Activated T-helper 1 cell treated with Interleukin-2 at 50 U/mL for 16 hours (primary cell): Measurements from ENCODE around the gene NRXN3.

Experiments used
- DNase-seq: peaks from one replicate; pipeline ENCODE4 v3.0.0-alpha.2; 2020; ENCODE audit warnings: low read depth

NRXN3 gene

DNA sequence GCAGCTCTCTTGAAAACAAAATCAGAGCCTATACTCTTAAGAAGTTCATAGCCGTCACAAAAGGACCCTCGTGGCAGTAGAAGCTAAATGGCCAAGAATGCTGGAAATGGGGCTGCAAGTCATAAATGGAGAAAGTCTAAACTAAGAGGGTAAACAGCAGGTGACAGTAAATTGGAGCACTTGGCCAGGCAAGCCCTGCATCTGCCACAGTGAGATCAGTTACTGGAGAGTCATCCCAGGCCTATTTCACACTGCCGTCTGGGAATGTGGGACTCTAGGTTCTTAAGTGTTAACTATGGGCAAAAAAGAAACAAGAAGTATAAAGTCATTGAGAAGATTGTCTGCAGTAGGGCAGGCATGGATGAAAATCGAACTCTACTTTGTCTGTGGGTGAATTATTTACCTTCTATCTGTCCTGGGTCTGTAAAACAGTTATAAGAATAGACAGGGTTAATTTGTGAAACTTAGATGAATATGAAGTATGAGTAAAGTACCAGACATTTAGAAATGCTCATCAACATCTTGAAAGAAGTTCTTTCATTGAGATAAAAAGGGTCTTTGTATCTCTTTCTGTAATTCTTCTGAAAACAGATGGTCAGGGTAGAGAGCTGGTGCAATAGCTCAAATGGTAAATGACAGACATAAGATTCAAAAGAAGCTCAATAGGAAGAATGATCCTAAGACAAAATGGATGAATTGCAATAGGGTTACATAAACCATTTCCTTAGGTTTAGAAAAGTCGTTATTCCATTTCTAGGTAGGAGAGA lies 1248.7 kb downstream of the NRXN3 start:
- no peak for DNase-seq

DNA sequence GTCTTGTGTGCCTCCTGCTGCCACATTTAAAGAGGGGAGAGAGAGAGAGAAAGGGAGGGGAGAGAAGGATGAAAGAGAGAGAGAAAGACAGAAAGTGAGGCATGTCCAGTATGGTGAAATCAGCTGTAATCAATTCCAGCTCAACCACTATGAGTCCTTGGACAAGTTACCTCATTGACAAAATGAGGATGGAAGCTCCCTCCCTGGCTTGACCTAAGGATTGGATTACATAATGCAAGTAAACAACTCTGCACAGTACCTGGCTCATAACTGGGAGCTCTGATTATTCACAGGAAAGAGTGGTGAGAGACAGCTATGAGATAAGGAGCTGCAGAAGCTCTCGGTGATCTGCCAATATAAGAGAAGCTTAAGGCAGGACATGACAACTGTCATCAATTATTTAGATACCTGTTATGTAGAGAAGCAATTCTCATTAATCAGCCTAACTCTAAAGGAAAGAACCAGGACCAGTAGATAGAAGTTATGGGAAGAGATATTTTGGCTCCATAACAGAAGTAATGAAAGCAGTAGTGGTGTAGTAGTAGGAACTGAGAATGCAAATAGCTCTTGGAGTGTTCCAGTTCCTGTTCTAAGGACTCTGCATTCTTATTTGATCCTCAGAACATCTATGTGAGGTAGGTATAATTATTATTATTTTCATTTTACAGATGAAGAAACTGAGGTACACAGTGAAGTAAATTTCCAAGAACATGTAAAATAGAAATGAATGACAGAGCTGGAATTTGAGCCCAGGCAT lies 1249.6 kb downstream of the NRXN3 start:
- DNase-seq, result no peak

DNA sequence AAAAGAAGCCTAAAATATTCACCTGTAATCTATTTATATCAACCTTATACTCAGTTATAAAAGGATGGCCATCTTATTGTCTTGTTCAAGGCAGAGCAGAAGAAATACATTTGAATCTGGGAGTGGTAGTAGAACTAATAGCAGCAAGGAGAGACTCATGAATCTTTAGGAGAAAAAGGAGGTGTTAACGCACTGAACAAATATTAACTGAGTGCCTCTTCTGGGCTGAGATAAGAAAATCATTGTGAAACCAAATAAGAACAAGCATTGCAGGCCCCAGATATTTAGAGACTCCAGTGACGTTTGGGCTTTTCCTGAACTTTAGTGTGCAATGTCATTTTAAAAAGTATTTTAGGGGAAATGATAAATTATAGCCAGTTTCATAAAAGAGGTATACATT lies 1250.6 kb downstream of the NRXN3 start:
- no peak for DNase-seq

DNA sequence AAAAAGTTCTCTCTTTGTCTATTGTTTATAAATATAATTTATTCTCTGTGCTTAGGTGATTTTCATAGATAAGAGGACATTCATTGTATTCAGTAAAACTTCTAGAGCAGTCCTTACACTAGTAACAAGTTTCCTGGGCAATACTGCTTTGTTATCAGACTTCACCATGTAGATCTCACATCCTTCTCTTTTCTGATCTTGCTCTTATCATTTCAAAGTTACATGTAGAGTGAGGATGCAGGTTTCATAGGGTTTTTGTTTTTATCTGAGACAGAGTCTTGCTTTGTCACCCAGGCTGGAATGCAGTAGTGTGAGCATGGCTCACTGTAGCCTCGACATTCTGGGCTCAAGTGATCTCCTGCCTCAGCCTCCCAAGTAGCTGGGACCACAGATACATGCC lies 1251.6 kb downstream of the NRXN3 start:
- DNase-seq, result no peak

DNA sequence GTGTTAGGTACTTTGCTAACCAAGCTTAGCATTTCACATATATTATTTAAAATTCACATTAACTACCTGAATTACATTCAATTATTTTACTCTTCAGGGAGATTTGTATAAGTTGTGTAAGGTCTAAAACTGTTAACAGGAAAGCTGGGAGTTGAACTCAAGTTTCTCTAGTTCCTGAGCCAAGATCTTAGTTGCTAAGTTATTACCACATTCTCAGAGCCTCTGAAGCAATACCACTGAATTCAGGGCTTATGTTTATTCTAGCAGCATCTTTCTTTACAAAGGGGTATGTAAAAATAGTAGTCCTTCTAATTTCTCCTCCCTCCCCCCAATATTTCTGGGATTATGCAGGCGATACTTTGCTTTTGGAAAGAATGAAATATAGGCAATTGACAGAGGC lies 1254.3 kb downstream of the NRXN3 start:
- DNase-seq, result no peak

DNA sequence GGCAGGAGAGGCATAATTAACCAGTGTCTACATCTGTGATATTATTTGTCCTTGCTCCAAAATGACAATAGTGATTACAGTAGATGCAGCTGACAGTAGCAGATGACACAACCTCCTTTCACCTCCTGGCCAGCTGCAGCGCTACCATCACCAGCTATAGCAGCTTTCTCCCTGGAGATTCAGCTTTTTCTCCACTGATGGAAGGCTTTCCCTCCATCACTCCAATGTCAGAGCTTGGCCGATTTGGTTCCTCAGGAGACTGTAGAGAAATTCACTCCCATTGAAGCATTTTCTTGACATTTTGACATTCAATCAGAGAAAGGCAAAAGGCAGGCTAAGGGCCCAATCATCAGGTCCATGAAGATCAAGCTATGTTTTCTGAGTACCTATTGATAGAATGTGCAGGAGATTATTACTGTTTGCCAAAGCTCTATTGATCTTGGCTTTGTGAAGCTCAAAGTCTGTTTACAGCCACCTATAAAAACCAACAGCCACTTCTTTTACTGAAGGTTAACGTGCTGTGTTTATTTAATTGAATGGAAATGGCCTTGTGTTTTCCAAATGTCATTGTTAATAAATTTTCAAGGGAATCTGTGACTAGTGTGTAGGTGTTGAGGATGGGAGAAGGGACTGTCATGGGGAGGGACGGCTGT lies 1256.1 kb downstream of the NRXN3 start:
- DNase-seq, result no peak

DNA sequence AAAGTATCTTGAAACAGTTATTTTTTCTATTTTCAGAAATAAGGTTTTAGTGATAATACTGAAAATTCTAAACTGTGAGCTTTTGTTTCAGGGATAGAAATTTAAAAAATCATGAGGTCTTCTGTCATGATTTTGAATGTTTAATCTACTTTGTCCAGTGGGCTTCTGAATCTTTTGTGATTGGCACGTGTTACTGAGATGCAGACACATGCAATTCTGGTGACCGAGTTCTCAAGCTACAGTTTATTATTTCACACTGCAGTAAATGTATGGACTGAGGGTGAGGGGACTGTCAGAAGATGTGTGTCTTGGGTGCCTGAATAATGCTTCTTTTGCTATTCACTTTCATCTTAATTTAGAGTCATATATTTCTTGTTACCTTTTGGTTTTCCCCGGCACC lies 1262.5 kb downstream of the NRXN3 start:
- no peak for DNase-seq

DNA sequence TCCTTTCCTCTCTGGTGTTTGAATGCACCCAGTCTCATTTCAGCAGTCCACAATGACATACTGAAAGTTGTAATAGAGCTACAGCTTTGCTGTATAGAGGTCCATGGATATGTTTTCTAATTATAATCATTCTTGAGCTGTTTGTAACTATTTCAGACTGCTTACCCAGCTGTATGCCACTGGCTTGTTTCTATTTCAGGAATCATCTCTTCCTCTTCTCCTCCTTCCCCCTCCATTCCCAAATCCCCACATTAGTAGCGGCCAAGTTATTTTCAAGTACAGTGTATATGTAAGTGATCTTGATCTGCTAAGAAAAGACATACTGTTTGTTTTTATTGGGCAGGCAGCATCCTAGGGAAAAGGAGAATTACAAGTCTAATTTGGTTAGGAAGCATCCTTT lies 1266.2 kb downstream of the NRXN3 start:
- no peak for DNase-seq

DNA sequence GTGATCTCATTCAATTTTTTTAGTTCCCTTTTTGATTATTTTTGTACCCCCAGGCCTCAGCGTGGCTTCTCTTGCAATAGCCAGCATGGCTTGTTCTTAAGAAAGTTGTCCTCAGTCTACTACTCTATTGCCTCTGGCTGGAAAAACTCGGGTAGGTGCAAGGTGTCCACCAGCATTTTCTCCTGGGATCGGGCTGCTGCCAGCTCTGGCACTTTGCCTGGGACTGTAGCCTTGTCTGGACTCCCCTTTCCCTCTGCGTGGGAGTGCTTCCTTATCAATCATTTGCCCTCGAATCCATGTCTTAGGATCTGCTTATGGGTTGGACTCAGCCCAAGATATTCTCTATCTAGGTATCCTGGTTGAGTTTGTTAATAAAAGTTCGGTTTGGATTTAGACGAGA lies 1267.8 kb downstream of the NRXN3 start:
- no peak for DNase-seq

DNA sequence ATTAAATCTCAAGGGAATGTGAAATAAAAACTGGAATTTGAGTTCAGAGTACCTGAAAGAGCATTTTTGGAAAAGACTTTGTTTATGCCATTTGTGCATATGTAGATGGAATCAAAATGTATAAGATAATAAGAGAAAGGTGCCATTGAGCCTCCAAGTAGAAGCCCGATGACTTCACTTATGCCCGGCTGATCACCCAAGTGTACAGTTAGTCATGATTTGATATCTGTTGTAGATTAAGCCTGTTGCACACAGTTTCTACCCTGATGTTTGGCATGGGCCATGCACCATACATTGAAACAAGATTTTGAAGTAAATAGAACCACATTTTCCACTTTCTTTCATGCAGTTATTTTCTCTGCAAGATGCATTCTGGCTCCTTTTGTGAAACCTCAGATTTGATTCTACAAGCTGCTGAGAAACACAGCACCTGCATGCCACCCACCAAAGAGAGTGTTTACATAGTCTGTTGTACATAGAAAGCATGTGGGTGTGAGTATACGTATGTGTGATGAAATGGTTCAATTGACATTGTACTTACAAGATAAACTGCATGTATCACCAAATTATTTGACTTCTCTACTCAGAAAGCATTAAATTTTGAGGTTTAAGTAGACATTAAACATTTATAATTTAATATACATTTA lies 1268.6 kb downstream of the NRXN3 start:
- DNase-seq, result no peak

DNA sequence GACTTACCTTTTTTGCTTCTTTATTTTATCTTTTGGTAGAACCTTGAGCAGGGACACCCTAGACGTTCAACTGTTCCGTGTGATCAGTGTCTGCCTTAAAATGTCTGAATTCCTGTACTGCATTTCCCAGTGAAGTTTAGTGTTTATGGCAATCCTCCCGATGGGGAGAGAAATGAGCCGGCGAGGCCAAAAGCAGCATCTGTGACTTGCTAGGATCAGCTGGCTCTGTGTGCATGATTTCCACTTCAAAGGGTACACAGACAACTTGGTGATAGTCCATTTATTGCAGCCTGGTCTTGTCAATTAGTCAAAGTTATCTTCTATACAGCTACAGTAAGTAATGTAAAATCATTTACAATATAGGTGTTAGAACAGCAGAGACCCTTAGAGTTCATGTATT lies 1272.6 kb downstream of the NRXN3 start:
- DNase-seq, result no peak

DNA sequence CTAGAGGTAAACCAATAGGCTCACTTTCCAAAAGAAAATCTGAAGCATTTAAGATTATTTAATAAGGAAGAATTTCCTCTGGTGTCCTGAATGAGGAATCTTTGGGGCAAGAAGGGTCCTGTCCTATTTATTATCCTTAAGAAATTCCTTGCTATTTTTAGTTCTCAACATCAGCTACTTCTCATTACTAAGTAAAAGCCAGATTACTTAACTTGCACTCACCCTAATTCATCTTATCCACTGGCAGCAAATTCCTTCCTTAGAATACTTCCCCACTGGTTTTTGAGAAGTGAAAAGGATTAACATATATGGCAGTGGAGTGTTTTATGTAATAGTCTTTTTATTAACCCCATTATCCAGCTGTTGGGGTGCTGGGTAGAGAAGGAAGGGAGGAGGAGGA lies 1273.4 kb downstream of the NRXN3 start:
- DNase-seq, result no peak

DNA sequence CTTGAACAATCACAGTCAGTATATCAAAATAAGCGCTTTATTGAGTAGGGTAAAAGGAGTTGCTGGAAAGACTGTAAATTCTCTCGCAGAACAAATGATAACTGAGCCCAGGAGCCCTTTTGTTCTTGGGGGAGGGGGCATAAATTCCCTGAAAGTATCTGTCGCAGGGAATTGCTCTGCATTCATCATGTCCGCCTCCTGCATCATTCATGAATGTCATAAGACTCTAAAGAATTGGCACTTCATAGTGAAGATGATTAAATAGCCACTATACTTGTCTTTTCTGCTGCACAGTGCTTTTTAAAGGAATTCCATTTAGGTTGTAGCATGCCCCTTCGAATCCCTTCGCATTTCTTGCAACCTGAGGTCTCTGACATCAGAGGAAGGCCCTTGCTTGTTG lies 1278.8 kb downstream of the NRXN3 start:
- DNase-seq, result no peak

DNA sequence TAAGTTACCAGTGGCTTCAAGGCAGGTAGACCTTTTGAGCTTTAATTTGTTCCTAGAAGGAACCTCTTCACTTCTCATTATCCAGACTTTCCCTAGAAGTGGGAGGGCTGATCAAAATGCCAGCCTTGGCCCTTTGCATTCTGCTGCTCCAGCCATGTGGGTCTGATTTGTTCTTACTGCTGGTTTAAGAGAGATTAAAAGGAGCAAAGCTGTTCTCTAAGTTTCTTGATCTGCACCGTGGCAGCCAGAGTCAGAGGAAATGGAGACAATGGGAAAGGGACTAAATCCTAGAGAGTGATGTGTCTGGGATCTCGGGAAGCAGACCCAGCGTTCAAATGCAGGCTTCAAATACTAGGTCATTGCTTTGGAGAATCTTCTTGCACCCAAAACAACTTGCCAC lies 1281.4 kb downstream of the NRXN3 start:
- no peak for DNase-seq

DNA sequence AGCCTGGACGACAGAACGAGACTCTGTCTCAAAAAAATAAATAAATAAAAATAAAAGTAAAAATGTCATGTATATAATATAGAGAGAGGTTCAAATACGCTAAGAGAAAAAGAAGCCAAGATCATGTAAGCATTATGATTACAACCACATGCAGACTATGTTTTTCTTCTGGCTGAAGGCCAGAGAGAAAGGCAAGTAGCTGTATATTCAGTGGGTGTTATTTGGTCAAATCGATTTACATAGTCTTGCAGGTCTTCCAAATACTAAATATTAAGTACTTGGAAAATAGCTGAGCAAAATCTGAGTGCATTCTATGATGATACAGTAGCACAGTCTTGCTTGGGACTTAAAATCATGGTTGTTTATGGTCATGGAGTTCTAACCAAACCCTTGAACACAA lies 1283.1 kb downstream of the NRXN3 start:
- no peak for DNase-seq

DNA sequence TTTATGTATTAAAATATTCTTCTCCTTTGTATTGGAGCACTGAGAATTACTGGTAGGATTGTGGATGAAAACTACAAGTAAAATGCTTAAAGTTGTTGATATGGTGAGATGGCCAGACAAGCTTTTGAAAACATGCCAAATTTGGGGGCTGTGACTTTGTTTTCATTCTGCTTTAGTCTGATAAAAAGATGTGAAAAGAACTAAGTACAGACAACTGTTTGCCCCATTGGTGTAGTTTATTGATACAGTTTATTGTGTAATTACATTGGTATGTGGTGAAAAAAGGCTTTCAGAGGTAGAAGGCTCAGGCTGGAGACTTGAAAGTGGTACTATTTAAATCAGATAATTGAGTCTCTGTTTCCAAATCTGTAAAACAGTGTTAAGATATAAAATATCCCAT lies 1294.3 kb downstream of the NRXN3 start:
- no peak for DNase-seq

DNA sequence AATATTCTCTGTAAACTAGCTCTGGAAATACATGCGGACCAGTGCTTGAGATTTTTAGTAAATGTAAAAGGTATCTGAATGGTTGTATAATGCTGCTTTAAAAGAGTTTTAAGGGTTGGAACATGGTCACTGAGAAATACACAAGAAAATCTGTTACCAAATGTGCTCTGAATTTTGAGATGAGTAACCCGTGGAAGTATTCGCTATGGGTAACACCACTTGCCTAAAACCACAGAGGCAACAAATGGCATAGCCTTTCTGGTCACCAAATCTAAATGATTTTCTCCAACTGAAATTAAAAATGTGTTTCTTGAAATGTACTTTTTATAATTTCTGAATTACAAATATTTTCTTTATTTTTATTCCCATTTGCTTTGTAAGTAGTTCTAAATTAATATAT lies 1295.5 kb downstream of the NRXN3 start:
- DNase-seq, result no peak

DNA sequence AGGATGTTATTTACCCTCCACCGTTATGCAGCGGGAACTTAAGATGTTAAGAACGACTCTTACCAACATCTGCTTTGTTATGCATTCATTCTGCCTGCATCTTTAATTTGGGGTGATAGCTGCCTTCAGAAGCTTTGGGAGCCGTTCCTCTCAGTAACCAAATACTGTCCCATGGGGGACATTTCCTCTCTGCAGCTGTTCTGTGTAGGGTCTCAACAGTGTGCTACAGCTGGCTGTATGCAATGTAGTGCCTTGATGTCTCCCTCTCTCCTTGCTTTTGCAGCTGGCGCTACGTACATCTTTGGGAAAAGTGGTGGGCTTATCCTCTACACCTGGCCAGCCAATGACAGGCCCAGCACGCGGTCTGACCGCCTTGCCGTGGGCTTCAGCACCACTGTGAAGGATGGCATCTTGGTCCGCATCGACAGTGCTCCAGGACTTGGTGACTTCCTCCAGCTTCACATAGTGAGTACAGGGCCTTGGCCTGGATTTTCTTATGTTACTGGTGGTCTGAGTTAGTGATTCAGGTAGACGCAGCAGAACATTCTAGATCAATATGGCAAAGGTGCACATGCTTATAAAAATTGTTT lies 1296.9 kb downstream of the NRXN3 start:
- no peak for DNase-seq

DNA sequence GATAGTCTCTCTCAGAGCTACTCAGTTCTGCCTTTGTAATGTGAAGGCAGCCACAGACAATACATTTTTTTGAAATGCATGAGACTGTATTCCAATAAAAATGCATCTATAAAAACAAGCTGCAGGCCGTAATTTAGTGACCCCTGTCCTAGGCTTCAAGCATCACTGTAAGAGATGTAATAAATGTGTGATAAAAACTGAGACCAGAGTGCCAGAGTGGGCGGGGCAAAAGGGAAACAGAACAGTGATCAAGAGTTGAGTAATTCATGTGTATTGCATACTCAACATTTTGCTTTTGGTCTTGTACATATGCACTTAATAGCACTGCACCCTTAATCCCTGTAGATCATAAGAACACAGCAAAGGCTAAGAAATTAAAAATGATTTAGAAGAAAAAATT lies 1297.7 kb downstream of the NRXN3 start:
- no peak for DNase-seq

DNA sequence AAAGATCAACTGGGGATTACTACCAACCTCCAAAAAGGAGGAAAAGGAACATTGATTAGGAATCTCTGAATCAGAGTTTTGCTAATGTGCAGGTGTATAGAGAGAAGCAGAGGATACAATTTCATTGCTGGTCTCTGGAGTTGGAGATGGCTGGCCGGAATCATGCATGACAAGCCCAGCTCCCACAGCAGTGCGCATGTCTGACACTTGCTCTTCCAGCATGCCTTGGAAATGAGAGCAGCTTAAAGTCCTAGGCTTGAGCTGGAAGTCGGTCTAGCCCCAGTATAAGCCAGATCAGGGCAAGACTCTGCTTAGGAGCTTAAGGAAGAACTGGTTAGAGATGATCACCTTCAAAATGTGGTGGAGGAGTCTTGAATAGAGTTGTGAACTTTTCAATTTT lies 1298.3 kb downstream of the NRXN3 start:
- no peak for DNase-seq

DNA sequence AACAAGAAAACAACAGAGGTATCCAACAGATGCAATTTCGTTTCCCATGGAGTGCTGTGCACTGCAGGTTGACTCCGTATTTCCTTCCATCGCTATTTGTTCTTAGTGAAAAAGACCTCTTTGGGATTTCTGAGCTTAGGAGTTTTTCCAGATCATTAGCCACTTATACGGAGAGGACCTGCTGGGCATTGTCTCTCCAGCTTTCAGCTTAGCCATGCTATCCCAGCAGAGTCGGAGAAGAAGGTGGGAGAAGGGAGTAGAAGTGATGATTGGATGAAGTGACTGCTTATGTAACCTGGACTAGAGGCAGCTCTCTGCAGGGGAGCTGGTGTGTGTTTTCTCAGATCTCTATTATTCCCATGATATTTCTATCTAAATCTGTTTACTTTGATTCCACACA lies 1303.5 kb downstream of the NRXN3 start:
- DNase-seq, result no peak

DNA sequence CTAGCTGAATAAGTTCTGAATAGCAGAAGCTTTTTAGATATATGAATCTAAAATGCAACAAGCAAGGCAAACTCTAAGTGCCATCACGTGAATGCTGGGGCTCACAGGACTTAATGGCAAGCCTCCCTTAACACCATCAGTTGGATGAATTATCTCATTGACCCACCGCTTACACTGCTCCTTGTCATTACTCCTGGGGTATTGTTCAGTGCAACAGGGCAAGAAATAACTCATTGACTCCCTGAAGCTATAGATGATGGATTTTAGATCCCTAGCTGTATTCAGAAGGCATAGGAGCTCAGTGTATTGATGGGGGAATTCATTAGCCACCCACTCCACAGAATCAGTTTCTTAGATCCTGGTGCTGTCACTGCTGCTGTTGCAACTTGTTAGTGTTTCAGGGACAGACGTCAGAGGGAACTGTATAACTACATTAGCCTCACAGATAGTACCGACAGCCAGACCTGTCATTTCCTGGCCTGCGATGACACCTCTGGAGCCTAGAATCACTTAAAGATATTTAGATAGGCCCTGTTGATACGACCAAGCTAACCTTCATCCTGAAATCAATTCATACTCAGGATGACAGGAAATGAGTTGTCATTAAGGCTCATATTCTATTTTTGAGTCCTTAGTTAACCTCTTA lies 1305.8 kb downstream of the NRXN3 start:
- DNase-seq, result no peak
